Transverse colon (tissue), 4 donors: ENCODE data around the gene EFEMP1.

ENCODE experiments used
- CTCF ChIP-seq, 5 experiments: fragments of 200-600 bp in 3 of 5; fragments of 450-650 bp in 2 of 5; sonication (generic) in 3 of 5; IDR thresholded peaks; 1 replicate in 2 of 5; 2 replicates in 3 of 5; pipeline ENCODE4 v1.5.1; 2016 to 2017; ENCODE audit warnings: antibody characterized with exemption in 5 of 5, inconsistent platforms in 3 of 5, mild to moderate bottlenecking in 2 of 5, moderate library complexity in 1 of 5
- EP300 ChIP-seq: sonication (generic); formaldehyde crosslinking; IDR thresholded peaks from one replicate; pipeline ENCODE4 v1.6.1; 2017; ENCODE audit warnings: antibody characterized with exemption, low read depth
- POLR2A ChIP-seq: fragments of 450-650 bp; IDR thresholded peaks from one replicate; pipeline ENCODE4 v1.6.1; 2016; ENCODE audit warnings: antibody characterized with exemption, mild to moderate bottlenecking, moderate library complexity
- POLR2AphosphoS5 ChIP-seq, 3 donors: sonication (generic); formaldehyde crosslinking; IDR thresholded peaks; one replicate each; pipeline ENCODE4 v1.6.1; 2016; ENCODE audit warnings: antibody characterized with exemption in 3 of 3

GRCh38 chr2:55914786-55915185, 8.8 kb downstream of the EFEMP1 start:
- no peak for TF ChIP-seq CTCF (IDR thresholded peaks at IDR 0.05)
- no peak for TF ChIP-seq POLR2A
- no peak for TF ChIP-seq POLR2AphosphoS5 (IDR thresholded peaks at IDR 0.05)
- TF ChIP-seq EP300 = no peak
